GM12873 (cell line): ENCODE results near the gene SLC6A5.
A peak's percentile ranks its signal among the peaks of the same experiment; 100 is the strongest.

Experiments
- CTCF ChIP-seq: IDR thresholded peaks from 2 replicates; pipeline ENCODE4 v1.5.1; 2012; ENCODE audit warnings: low read depth, mild to moderate bottlenecking, moderate library complexity, low read length, control low read depth; ENCODE audit not compliant: insufficient read depth; ENCODE audit errors: missing control alignments

Gene SLC6A5

DNA sequence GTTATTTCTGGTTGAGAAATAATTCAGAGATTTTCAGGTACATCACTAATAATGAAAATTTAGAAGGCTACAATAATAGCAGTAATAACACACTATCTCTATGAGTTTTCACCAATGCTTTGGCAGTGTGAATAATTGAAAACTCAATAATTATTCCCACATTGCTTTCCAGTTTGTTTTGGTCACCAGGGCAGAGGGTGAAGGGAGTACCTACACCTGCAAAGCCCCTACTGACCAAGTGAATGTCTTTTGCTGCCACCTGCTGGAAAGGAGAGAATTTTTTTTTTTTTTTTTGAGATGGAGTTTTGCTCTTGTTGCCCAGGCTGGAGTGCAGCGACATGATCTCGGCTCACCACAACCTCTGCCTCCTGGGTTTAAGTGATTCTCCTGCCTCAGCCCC lies 73.2 kb downstream of the SLC6A5 start:
- peak; percentile 55 for TF ChIP-seq CTCF

- TF ChIP-seq CTCF = no peak
Measured at GRCh38 chr11:20676658-20677057, 77.2 kb downstream of the SLC6A5 start.

GRCh38 chr11:20688761-20689160 lies 89.4 kb downstream of the SLC6A5 start:
- no peak for TF ChIP-seq CTCF

GRCh38 chr11:20707876-20708275 lies 108.5 kb downstream of the SLC6A5 start:
- no peak for TF ChIP-seq CTCF
